ENCODE measurements around the gene PPP1R26. TPM values are rescaled to one million over a fixed set of nuclear protein-coding genes. Genes with fewer than 3 reads are reported as not detected.

PPP1R26 gene
- total and polyA plus RNA-seq, 9 of the 15 experiments (the other 6 are each of a cell fraction or from before 2014, with no cell fraction given), result 0.77 to 26.8 (median 9.3) TPM

- DNase-seq (ENCODE audit: extremely low read depth in 1 of 4, low spot score in 3 of 4) (no peak), ATAC-seq (no peak), FAIRE-seq (no peak)
- ChIA-PET POLR2A (interaction anchor here (0.5 to 1.2 kb wide), 3 partner anchors 11 to 27 kb away, joined by 3 to 5 read pairs (median 5); no protein-coding TSS in a partner anchor), CTCF (ENCODE audit: low intra/inter-chr PET ratio) (no interaction called here)
- Histone ChIP-seq H3K79me2 (ENCODE audit: control insufficient read depth, insufficient read depth, low read length) (no peaks in the 10 kb centered on the region), H3K9me1 (ENCODE audit: control insufficient read depth, insufficient read depth, low read length) (no peaks in the 10 kb centered on the region), H3K27ac (ENCODE audit: extremely low read depth, low read depth, low read length) (no peak overlapping the region), H3K36me3 (ENCODE audit: control insufficient read depth, insufficient read depth, low read length) (peaks cover 51% of the 10 kb centered on the region; the same call in 1 of the 3 replicates), H3K27me3 (ENCODE audit: control insufficient read depth in 2 of 2, insufficient read depth in 2 of 2, low read length in 2 of 2) (no peaks in the 10 kb centered on the region), H4K20me1 (replicated peaks; ENCODE audit: control insufficient read depth, insufficient read depth, low read length) (no peaks in the 10 kb centered on the region), H3K4me3 (no peak overlapping the region), H2AFZ (ENCODE audit: low read depth, low read length) (no peak overlapping the region), H3K4me1 (replicated peaks in 1 of 2; ENCODE audit: control insufficient read depth in 2 of 2, insufficient read depth in 2 of 2, low read length in 2 of 2) (peaks cover 2 to 10% of the 10 kb centered on the region in 2 experiments; a peak in 2 of 5 replicates), H3K9ac (ENCODE audit: insufficient read depth in 1 of 2, low read depth in 2 of 2, low read length in 2 of 2) (no peak overlapping the region; a peak in 1 of 4 replicates), H3K9me3 (replicated peaks; ENCODE audit: control insufficient read depth, insufficient read depth, low read depth, low read length) (no peaks in the 10 kb centered on the region), H3K4me2 (ENCODE audit: insufficient read depth, low read length) (no peak overlapping the region)
- intact Hi-C loops (cut with micrococcal nuclease), result no loop called here
- BruUV-seq (replicated peaks), result no TSS peak
- TF ChIP-seq ZSCAN32 (CRISPR knock-in tag; IDR thresholded peaks at IDR 0.05), result no peak
- TF ChIP-seq BDP1 (IDR thresholded peaks at IDR 0.05; ENCODE audit: insufficient read depth, insufficient read length), result no peak
- no peak for TF ChIP-seq NR4A1 (CRISPR knock-in tag; IDR thresholded peaks at IDR 0.05)
- no peak for TF ChIP-seq NR4A1 (tag; IDR thresholded peaks at IDR 0.05)
- TF ChIP-seq PTRF (tag; IDR thresholded peaks at IDR 0.05), result no peak
- peak; percentile 12; the same call in 1 of the 2 replicates for TF ChIP-seq POLR2G (IDR thresholded peaks at IDR 0.05; ENCODE audit: low read depth, low read length)
- TF ChIP-seq MXI1 (IDR thresholded peaks at IDR 0.05; ENCODE audit: low read depth, low read length), result no peak
- peak; percentile 47 for TF ChIP-seq RBM22 (IDR thresholded peaks at IDR 0.05; ENCODE audit: low read depth, low read length, poor library complexity, severe bottlenecking)
- TF ChIP-seq TRIM24 (IDR thresholded peaks at IDR 0.05), result no peak
- TF ChIP-seq RBFOX2 (IDR thresholded peaks at IDR 0.05; ENCODE audit: low read depth, low read length), result peak; percentile 40
- TF ChIP-seq AFF1 (IDR thresholded peaks at IDR 0.05; ENCODE audit: low read depth in 1 of 2, partially characterized antibody in 2 of 2), result no peak
- WGBS (ENCODE audit: insufficient coverage, low coverage, missing lambda C conversion rate), result 92% methylated on average over 18 of the region's 40 CpGs
- in situ Hi-C loops (cut with MboI), result no loop called here
Observed at GRCh38 chr9:135487281-135488012, 7.9 kb downstream of the PPP1R26 start.

Measured in K562 (cell line).